ENCODE data around the gene SCRN2.

SCRN2 gene

DNA sequence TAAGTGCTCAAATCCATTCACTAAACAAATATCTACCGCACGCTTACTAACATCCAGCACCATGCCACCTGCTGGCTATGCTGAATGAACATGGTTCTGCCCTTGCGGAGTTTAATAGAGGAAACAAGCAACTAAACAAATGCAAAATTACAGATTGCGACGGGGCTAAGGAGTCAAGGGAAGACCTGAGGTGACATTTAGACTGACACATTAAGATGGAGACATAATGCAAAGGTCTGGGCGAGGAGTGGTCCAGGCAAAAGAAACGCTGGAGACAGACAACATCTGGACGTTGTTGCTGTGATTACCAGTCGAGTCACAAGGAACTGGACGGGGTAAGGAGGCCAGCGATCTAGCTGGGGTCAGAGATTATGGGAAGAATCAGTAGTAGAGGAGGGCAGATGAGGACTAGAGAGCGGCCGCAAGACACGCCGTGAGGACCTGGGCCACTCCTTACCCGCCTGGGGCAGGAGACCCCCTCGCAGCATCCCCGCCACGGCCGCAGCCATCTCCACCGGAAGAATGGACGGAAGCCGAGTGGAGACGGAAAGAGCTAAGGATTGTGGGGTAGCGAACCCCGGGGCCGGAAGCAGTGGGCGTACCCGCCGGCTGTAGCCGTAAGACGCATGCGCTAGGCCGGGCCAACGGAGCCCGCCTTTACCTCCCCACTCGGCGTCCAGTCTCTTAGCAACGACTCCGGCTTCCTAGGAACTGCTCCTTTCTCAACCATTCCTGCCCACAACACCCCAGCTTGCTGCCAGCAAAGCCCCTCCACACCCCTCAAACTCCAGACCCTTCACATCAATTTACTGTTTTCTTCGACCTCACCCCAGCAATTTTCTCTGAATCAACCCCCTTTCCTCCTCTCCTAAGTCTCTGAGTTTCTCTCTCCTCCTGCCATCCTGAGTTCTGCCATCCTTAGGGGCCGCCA lies 9.8 kb downstream of the SCRN2 start, which contains the start of the genes LRRC46 and MRPL10 (continued):
- TF ChIP-seq, protein P1, sequence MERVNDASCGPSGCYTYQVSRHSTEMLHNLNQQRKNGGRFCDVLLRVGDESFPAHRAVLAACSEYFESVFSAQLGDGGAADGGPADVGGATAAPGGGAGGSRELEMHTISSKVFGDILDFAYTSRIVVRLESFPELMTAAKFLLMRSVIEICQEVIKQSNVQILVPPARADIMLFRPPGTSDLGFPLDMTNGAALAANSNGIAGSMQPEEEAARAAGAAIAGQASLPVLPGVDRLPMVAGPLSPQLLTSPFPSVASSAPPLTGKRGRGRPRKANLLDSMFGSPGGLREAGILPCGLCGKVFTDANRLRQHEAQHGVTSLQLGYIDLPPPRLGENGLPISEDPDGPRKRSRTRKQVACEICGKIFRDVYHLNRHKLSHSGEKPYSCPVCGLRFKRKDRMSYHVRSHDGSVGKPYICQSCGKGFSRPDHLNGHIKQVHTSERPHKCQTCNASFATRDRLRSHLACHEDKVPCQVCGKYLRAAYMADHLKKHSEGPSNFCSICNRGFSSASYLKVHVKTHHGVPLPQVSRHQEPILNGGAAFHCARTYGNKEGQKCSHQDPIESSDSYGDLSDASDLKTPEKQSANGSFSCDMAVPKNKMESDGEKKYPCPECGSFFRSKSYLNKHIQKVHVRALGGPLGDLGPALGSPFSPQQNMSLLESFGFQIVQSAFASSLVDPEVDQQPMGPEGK (CRISPR knock-in tag; IDR thresholded peaks at IDR 0.05; ENCODE audit: borderline replicate concordance): no peak
- no peak for TF ChIP-seq BACH2 (CRISPR knock-in tag; IDR thresholded peaks at IDR 0.05; ENCODE audit: borderline replicate concordance)
- TF ChIP-seq, protein P2, sequence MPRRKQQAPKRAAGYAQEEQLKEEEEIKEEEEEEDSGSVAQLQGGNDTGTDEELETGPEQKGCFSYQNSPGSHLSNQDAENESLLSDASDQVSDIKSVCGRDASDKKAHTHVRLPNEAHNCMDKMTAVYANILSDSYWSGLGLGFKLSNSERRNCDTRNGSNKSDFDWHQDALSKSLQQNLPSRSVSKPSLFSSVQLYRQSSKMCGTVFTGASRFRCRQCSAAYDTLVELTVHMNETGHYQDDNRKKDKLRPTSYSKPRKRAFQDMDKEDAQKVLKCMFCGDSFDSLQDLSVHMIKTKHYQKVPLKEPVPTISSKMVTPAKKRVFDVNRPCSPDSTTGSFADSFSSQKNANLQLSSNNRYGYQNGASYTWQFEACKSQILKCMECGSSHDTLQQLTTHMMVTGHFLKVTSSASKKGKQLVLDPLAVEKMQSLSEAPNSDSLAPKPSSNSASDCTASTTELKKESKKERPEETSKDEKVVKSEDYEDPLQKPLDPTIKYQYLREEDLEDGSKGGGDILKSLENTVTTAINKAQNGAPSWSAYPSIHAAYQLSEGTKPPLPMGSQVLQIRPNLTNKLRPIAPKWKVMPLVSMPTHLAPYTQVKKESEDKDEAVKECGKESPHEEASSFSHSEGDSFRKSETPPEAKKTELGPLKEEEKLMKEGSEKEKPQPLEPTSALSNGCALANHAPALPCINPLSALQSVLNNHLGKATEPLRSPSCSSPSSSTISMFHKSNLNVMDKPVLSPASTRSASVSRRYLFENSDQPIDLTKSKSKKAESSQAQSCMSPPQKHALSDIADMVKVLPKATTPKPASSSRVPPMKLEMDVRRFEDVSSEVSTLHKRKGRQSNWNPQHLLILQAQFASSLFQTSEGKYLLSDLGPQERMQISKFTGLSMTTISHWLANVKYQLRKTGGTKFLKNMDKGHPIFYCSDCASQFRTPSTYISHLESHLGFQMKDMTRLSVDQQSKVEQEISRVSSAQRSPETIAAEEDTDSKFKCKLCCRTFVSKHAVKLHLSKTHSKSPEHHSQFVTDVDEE (CRISPR knock-in tag; IDR thresholded peaks at IDR 0.05): 0 out of 2 replicates have a peak, but pooled peaks have one; percentile 26
- TF ChIP-seq CSDC2 (CRISPR knock-in tag; IDR thresholded peaks at IDR 0.05): 0 out of 2 replicates have a peak, but pooled peaks have one; percentile 12
- no peak for TF ChIP-seq ZC3H10 (CRISPR knock-in tag; IDR thresholded peaks at IDR 0.05)
- no peak for TF ChIP-seq GLIS3 (CRISPR knock-in tag; IDR thresholded peaks at IDR 0.05)
- TF ChIP-seq TCF4 (CRISPR knock-in tag; IDR thresholded peaks at IDR 0.05; ENCODE audit: borderline replicate concordance): peak; percentile 50; the same call in 1 of the 2 replicates
- TF ChIP-seq PPARA (CRISPR knock-in tag; IDR thresholded peaks at IDR 0.05; ENCODE audit: borderline replicate concordance): no peak
- TF ChIP-seq, protein P3, sequence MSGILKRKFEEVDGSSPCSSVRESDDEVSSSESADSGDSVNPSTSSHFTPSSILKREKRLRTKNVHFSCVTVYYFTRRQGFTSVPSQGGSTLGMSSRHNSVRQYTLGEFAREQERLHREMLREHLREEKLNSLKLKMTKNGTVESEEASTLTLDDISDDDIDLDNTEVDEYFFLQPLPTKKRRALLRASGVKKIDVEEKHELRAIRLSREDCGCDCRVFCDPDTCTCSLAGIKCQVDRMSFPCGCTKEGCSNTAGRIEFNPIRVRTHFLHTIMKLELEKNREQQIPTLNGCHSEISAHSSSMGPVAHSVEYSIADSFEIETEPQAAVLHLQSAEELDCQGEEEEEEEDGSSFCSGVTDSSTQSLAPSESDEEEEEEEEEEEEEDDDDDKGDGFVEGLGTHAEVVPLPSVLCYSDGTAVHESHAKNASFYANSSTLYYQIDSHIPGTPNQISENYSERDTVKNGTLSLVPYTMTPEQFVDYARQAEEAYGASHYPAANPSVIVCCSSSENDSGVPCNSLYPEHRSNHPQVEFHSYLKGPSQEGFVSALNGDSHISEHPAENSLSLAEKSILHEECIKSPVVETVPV (CRISPR knock-in tag; IDR thresholded peaks at IDR 0.05): 0 out of 2 replicates have a peak, but pooled peaks have one; percentile 42
- no peak for TF ChIP-seq ZNF70 (CRISPR knock-in tag; IDR thresholded peaks at IDR 0.05)
- TF ChIP-seq ESRRG (CRISPR knock-in tag; IDR thresholded peaks at IDR 0.05): 0 out of 2 replicates have a peak, but pooled peaks have one; percentile 32

DNA sequence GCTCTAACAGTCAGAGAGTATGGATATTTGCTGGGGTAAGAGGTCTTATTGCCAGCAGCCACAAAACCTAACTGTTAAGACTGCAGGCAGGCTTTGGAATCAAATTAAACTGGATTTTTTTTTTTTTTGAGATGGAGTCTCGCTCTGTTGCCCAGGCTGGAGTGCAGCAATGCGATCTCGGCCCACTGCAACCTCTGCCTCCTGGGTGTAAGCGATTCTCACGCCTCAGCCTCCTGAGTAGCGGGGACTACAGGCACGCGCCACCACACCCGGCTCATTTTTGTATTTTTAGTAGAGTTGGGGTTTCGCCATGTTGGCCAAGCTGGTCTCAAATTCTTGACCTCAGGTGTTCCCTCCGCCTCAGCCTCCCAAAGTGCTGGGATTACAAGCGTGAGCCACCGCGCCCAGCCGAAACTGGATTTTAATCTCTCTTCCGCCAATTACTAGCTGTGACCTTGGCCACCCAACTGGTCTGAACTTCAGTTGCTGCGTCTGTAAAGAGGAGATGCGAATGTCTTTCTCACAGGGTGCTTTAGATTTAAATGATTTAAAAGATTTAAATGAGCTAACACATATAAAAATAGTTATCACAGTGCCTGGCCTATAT lies 10.6 kb downstream of the SCRN2 start:
- no peak for ATAC-seq
- TF ChIP-seq ESRRG (CRISPR knock-in tag; IDR thresholded peaks at IDR 0.05) (0 out of 2 replicates have a peak, but pooled peaks have one; percentile 38), ZC3H10 (CRISPR knock-in tag; IDR thresholded peaks at IDR 0.05) (no peak)

DNA sequence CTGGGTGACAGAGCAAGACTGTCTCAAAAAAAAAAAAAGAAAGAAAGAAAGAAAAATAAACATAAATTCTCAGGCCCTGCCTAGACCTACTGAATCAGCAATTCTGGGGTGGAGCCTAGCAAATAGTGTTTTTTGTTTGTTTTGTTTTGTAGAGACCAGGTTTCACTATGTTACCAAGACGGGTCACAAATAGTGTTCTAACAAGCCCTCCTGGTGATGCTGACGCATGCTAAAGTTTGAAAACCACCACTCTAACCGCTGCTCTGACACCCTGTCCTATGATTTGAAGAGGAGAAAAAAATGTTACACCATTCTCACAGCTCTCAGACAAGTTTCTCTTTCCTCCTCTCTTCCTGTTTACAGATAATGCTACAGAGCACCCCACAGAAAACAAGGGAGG lies 11.2 kb downstream of the SCRN2 start:
- TF ChIP-seq ZC3H10 (CRISPR knock-in tag; IDR thresholded peaks at IDR 0.05) (no peak), GLIS3 (CRISPR knock-in tag; IDR thresholded peaks at IDR 0.05) (no peak), ESRRG (CRISPR knock-in tag; IDR thresholded peaks at IDR 0.05) (no peak), SNAI2 (CRISPR knock-in tag; IDR thresholded peaks at IDR 0.05) (no peak), TCF4 (CRISPR knock-in tag; IDR thresholded peaks at IDR 0.05; ENCODE audit: borderline replicate concordance) (no peak), ZFP3 (CRISPR knock-in tag; IDR thresholded peaks at IDR 0.05) (no peak), ISL1 (CRISPR knock-in tag; IDR thresholded peaks at IDR 0.05) (no peak), ZNF70 (CRISPR knock-in tag; IDR thresholded peaks at IDR 0.05) (no peak), BACH2 (CRISPR knock-in tag; IDR thresholded peaks at IDR 0.05; ENCODE audit: borderline replicate concordance) (no peak), ZFP30 (CRISPR knock-in tag; IDR thresholded peaks at IDR 0.05) (no peak), TOX (CRISPR knock-in tag; IDR thresholded peaks at IDR 0.05; ENCODE audit: borderline replicate concordance) (no peak), PPARA (CRISPR knock-in tag; IDR thresholded peaks at IDR 0.05; ENCODE audit: borderline replicate concordance) (no peak), ZNF8 (CRISPR knock-in tag; IDR thresholded peaks at IDR 0.05) (no peak), OSR1 (CRISPR knock-in tag; IDR thresholded peaks at IDR 0.05) (no peak), ARNTL (CRISPR knock-in tag; IDR thresholded peaks at IDR 0.05; ENCODE audit: borderline replicate concordance, low read depth) (no peak)
- TF ChIP-seq, protein P4, sequence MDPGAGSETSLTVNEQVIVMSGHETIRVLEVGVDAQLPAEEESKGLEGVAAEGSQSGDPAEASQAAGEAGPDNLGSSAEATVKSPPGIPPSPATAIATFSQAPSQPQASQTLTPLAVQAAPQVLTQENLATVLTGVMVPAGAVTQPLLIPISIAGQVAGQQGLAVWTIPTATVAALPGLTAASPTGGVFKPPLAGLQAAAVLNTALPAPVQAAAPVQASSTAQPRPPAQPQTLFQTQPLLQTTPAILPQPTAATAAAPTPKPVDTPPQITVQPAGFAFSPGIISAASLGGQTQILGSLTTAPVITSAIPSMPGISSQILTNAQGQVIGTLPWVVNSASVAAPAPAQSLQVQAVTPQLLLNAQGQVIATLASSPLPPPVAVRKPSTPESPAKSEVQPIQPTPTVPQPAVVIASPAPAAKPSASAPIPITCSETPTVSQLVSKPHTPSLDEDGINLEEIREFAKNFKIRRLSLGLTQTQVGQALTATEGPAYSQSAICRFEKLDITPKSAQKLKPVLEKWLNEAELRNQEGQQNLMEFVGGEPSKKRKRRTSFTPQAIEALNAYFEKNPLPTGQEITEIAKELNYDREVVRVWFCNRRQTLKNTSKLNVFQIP (CRISPR knock-in tag; IDR thresholded peaks at IDR 0.05; ENCODE audit: borderline replicate concordance, low read depth): no peak
- TF ChIP-seq, protein P3 (CRISPR knock-in tag; IDR thresholded peaks at IDR 0.05): no peak
- TF ChIP-seq, protein P2 (CRISPR knock-in tag; IDR thresholded peaks at IDR 0.05): no peak
- ATAC-seq: no peak

All from SK-N-SH treated with all-trans-retinoic acid at 6 μM for 48 hours (cell line).